Astrocyte (in vitro differentiated cells and primary cell): ENCODE data around the gene FAM83E. TPM values are rescaled to one million over a fixed set of nuclear protein-coding genes. Genes with fewer than 3 reads are reported as not detected.

Experiments used
- DNase-seq: peaks from one replicate; pipeline ENCODE4 v3.0.0-alpha.2; 2010; ENCODE audit warnings: low read depth
- FAIRE-seq: peaks from 2 replicates; lab custom pipeline; 2011; peaks lifted over from hg19 to GRCh38; lab: Jason Lieb, UNC
- H2AFZ ChIP-seq: 2 replicates; pipeline ENCODE4 v1.6.0; 2012; ENCODE audit warnings: low read depth, low read length, inconsistent platforms
- H3K27ac ChIP-seq: 2 replicates; pipeline ENCODE4 v1.5.1; 2011; ENCODE audit warnings: low read depth, low read length, inconsistent platforms
- H3K27me3 ChIP-seq: 2 replicates; pipeline ENCODE4 v1.6.0; 2011; ENCODE audit warnings: low read length, inconsistent platforms; ENCODE audit not compliant: insufficient read depth
- H3K36me3 ChIP-seq: 2 replicates; pipeline ENCODE4 v1.5.1; 2011; ENCODE audit warnings: low read length, inconsistent platforms; ENCODE audit not compliant: insufficient read depth
- H3K4me1 ChIP-seq: 2 replicates; pipeline ENCODE4 v1.5.1; 2011; ENCODE audit warnings: low read length, inconsistent platforms; ENCODE audit not compliant: insufficient read depth
- H3K4me2 ChIP-seq: 2 replicates; pipeline ENCODE4 v1.6.0; 2012; ENCODE audit warnings: low read length, inconsistent platforms
- H3K4me3 ChIP-seq: 2 replicates; pipeline ENCODE4 v1.5.1; 2011; ENCODE audit warnings: low read depth, mild to moderate bottlenecking, low read length, inconsistent platforms; ENCODE audit not compliant: insufficient read depth
- H3K79me2 ChIP-seq: 2 replicates; pipeline ENCODE4 v1.6.0; 2012; ENCODE audit warnings: mild to moderate bottlenecking, low read length, inconsistent platforms; ENCODE audit not compliant: insufficient read depth
- H3K9ac ChIP-seq: 2 replicates; pipeline ENCODE4 v1.6.0; 2012; ENCODE audit warnings: mild to moderate bottlenecking, low read length, inconsistent platforms
- H3K9me3 ChIP-seq: 2 replicates; pipeline ENCODE4 v1.5.1; 2012; ENCODE audit warnings: low read depth, mild to moderate bottlenecking, low read length, inconsistent platforms; ENCODE audit not compliant: insufficient read depth
- H4K20me1 ChIP-seq: 2 replicates; pipeline ENCODE4 v1.6.0; 2012; ENCODE audit warnings: low read length, inconsistent platforms; ENCODE audit not compliant: insufficient read depth
- H3K27ac Mint-ChIP-seq: one replicate; pipeline ENCODE4 v1.8.0; 2021; ENCODE audit warnings: mild to moderate bottlenecking, mixed read lengths; ENCODE audit not compliant: unreplicated experiment
- H3K27me3 Mint-ChIP-seq: one replicate; pipeline ENCODE4 v1.8.0; 2021; ENCODE audit warnings: low read depth, mixed read lengths; ENCODE audit not compliant: unreplicated experiment
- H3K36me3 Mint-ChIP-seq: one replicate; pipeline ENCODE4 v1.8.0; 2021; ENCODE audit warnings: low read depth, mixed read lengths; ENCODE audit not compliant: unreplicated experiment
- H3K4me1 Mint-ChIP-seq: one replicate; pipeline ENCODE4 v1.8.0; 2021; ENCODE audit warnings: low read depth, mixed read lengths; ENCODE audit not compliant: unreplicated experiment
- H3K4me3 Mint-ChIP-seq: one replicate; pipeline ENCODE4 v1.8.0; 2021; ENCODE audit warnings: mild to moderate bottlenecking, moderate library complexity, mixed read lengths; ENCODE audit not compliant: unreplicated experiment
- H3K9me3 Mint-ChIP-seq: one replicate; pipeline ENCODE4 v1.8.0; 2021; ENCODE audit warnings: mild to moderate bottlenecking, mixed read lengths; ENCODE audit not compliant: unreplicated experiment
- EZH2 ChIP-seq: IDR thresholded peaks from 2 replicates; pipeline ENCODE4 v1.6.1; 2012; ENCODE audit warnings: mild to moderate bottlenecking, low read length, inconsistent platforms; ENCODE audit not compliant: insufficient read depth
- total RNA-seq: library from RNA; stranded (reverse); gene quantifications from 2 replicates; pipeline ENCODE4 v1.2.1, GENCODE V29; 2021
- TF ChIP-seq, protein P1 (sequence below): IDR thresholded peaks from 2 replicates; pipeline ENCODE4 v1.5.1; 2011; ENCODE audit warnings: low read depth, mild to moderate bottlenecking, inconsistent platforms, low read length, moderate library complexity; ENCODE audit not compliant: insufficient read depth

FAM83E gene
- total RNA-seq, 1 donor from 2014 or later: 1.7 TPM

GRCh38 chr19:48627201-48627864 lies 12.5 kb upstream of the FAM83E start:
- no peak for DNase-seq
- Mint-ChIP-seq H3K27ac (no peak overlapping the region), H3K36me3 (peaks cover 5% of the 10 kb centered on the region), H3K4me1 (peaks cover 9% of the 10 kb centered on the region), H3K9me3 (no peaks in the 10 kb centered on the region), H3K27me3 (no peaks in the 10 kb centered on the region), H3K4me3 (peak overlapping the region; percentile 16)
- H3K4me3 ChIP-seq: no peak overlapping the region
- H4K20me1 ChIP-seq: peaks cover 4% of the 10 kb centered on the region
- H3K4me2 ChIP-seq: no peak overlapping the region
- FAIRE-seq: no peak
- H3K36me3 ChIP-seq: no peaks in the 10 kb centered on the region
- TF ChIP-seq, protein P1, sequence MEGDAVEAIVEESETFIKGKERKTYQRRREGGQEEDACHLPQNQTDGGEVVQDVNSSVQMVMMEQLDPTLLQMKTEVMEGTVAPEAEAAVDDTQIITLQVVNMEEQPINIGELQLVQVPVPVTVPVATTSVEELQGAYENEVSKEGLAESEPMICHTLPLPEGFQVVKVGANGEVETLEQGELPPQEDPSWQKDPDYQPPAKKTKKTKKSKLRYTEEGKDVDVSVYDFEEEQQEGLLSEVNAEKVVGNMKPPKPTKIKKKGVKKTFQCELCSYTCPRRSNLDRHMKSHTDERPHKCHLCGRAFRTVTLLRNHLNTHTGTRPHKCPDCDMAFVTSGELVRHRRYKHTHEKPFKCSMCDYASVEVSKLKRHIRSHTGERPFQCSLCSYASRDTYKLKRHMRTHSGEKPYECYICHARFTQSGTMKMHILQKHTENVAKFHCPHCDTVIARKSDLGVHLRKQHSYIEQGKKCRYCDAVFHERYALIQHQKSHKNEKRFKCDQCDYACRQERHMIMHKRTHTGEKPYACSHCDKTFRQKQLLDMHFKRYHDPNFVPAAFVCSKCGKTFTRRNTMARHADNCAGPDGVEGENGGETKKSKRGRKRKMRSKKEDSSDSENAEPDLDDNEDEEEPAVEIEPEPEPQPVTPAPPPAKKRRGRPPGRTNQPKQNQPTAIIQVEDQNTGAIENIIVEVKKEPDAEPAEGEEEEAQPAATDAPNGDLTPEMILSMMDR: no peak
- TF ChIP-seq EZH2: no peak
- H3K9ac ChIP-seq: no peak overlapping the region
- no peak overlapping the region for H2AFZ ChIP-seq
- H3K79me2 ChIP-seq: peaks cover 17% of the 10 kb centered on the region
- no peaks in the 10 kb centered on the region for H3K27me3 ChIP-seq
- peaks cover 20% of the 10 kb centered on the region for H3K4me1 ChIP-seq
- no peaks in the 10 kb centered on the region for H3K9me3 ChIP-seq
- H3K27ac ChIP-seq: no peak overlapping the region

- Histone ChIP-seq H3K9me3 (no peaks in the 10 kb centered on the region), H2AFZ (no peak overlapping the region), H3K4me3 (no peak overlapping the region), H3K36me3 (no peaks in the 10 kb centered on the region), H3K4me1 (peaks cover 18% of the 10 kb centered on the region), H4K20me1 (peaks cover 4% of the 10 kb centered on the region), H3K79me2 (peaks cover 17% of the 10 kb centered on the region), H3K27me3 (no peaks in the 10 kb centered on the region), H3K9ac (no peak overlapping the region), H3K4me2 (no peak overlapping the region), H3K27ac (no peak overlapping the region)
- FAIRE-seq (no peak), DNase-seq (no peak)
- Mint-ChIP-seq H3K27me3 (no peaks in the 10 kb centered on the region), H3K36me3 (peaks cover 5% of the 10 kb centered on the region), H3K27ac (no peak overlapping the region), H3K9me3 (no peaks in the 10 kb centered on the region), H3K4me1 (peaks cover 12% of the 10 kb centered on the region), H3K4me3 (no peak overlapping the region)
- no peak for TF ChIP-seq EZH2
- TF ChIP-seq, protein P1: no peak
Measured at GRCh38 chr19:48625891-48626327, 11.0 kb upstream of the FAM83E start.
